ELR (cell line): ENCODE results near the gene PKN2.

Experiments used
- DNase-seq: peaks from one replicate; pipeline ENCODE4 v3.0.0-alpha.2; 2015; ENCODE audit warnings: low read depth

Gene PKN2

GRCh38 chr1:88735382-88735781 lies 51.3 kb downstream of the PKN2 start:
- no peak for DNase-seq

- no peak for DNase-seq
Measured at GRCh38 chr1:88735909-88736308, 51.8 kb downstream of the PKN2 start.

DNA sequence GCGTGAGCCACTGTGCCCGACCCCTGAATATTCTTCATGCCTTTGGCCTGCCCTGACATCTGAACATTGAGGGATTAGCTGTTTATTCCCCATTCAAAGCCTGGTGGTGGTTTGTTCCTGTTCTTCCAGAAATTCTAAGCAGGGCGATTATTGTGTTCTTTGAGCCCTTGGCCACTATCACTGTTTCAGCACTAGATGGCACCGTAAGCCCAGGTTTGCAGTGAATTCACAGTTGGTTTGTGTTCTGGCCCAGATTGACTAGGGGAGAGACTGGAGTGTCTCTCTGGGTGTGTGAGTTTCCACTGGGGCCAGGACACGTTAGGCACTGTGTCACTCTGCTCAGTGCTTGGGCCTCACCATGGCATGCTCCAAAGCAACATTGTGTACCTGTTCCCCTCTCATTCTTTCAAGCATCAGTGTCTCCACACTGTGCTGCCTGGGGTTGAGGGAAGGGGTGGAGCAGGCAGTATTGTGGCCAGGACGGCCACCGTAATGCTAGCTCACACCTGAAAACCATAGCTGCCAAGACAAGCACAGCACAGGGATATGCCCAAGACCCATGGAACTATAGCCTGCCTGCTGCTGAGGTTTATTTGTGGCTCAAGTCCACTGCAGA lies 52.7 kb downstream of the PKN2 start:
- DNase-seq = peak; percentile 67

GRCh38 chr1:88737338-88737927 lies 53.4 kb downstream of the PKN2 start:
- no peak for DNase-seq

- no peak for DNase-seq
Measured at GRCh38 chr1:88740784-88741183, 56.7 kb downstream of the PKN2 start.

DNA sequence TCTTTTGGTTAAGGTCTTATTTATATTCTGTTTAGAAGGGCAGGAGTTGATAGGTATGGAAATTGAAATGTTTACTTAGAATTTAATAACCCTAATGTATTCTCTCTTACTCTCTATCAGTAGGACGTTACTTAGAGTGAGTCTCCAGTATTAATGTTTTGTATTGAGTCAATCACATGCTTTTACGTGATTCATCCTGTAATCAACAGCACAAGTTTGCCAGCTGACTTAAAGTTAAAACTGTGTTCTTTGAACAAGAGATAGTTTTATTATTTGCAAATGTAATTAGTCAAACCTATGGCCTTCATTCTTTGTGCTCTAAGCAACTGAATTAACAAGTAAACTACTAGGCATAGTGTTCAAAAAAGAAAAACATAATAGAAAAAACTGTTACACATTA lies 57.3 kb downstream of the PKN2 start:
- DNase-seq = peak; percentile 75

- DNase-seq = no peak
Measured at GRCh38 chr1:88742531-88742930, 58.5 kb downstream of the PKN2 start.

- no peak for DNase-seq
Measured at GRCh38 chr1:88744142-88744541, 60.1 kb downstream of the PKN2 start.

- DNase-seq = no peak
Measured at GRCh38 chr1:88746916-88747315, 62.8 kb downstream of the PKN2 start.

DNA sequence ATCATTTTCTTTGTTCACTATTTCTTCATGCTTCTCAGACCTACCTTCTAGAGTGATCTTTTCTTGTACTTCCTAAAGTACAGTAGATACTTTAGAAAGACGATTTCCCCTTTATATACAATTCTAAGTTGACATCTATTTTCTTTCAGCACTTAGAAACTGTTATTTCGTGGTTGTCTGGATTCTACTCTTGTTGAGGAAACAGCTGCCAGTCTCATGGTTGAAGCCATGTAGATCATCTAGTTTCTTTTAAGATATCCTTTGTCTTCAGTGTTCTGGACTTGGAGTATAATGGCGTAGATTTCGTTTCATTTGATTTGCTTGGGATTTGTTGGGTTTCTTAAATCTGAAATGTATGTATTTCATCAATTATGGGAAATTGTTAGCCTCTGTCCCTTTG lies 67.6 kb downstream of the PKN2 start:
- no peak for DNase-seq

DNA sequence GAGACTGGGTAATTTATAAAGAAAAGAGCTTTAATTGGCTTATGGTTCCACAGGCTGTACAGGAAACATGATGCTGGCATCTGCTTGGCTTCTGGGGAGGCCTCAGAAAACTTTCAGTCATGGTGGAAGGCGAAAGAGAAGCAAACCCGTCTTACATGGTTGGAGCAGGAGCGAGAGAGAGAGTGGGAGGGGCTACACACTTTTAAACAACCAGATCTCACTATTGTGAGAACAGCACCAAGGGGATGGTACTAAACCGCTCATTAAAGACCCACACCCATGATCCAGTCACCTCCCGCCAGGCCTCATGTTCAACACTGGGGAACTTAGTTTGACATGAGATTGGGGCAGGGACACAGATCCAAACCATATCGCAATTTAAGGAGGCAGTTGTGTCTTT lies 69.4 kb downstream of the PKN2 start:
- DNase-seq = no peak

DNA sequence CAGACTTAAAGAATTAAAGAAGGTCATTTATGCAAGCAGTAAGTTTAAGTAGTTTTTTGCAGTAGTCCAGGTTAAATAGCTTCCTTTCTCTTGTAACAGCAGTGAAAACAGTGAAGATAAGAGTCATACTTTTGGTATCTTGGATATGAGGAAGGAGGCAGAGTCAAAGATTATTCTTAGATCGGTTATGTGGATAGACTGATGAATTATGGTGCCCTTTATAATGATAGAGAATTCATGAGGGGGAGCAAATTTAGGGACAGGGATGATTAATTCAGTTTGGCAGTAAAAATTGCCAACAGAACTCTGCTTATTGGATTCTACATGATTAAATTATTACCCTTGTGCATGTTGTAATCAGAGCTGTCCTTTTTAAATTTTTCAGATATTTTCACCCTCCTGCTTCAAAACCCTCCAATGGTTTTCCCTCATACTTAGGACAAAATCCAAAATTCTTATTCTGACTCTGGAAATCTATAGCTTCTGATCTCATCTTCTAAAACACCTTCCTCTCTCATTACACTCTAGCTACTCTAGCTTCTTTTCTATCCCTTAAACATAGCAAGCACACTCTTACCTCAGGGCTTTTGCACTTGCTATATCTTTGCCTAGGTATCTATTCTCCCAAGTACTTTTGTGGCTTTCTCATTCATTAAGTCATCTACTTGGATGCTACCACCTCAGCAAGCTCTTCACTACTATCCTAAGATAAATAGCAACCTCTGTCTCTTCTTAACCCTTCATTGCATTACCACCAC lies 79.8 kb downstream of the PKN2 start:
- peak; percentile 61 for DNase-seq

DNA sequence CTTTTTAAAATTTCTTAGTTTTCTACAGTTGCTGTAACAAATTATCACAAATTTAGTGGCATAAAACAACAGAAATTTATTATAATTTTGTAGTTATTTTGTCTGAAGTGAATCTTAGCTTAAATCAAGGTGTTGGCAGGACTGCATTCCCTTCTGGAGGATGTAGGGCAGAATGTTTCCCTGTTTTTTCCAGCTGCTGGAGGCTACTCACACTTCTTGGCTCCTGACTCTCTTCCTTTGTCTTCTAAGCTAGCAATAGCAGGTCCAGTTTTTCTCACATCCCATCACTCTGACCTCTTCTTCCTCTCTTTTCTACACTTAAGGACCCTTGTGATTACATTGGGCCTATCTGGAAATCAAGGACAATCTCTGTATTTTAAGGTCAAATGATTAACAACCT lies 84.1 kb downstream of the PKN2 start:
- DNase-seq = no peak

DNA sequence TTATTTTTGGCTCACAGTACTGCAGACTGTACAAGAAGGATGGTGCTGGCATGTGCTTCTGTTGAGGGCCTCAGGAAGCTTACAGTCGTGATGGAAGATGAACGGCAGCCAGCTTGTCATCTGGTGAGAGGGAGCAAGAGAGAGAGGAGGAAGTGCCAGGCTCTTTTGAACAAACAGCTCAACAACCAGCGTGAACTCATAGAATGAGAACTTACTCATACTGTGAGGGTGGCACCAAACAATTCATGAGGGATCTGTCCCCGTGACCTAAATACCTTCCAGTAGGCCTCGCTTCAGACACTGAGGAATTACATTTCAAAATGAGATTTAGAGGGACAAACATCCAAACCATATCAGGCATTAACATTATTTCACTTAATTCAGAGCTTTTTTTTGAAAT lies 84.7 kb downstream of the PKN2 start:
- DNase-seq = no peak

DNA sequence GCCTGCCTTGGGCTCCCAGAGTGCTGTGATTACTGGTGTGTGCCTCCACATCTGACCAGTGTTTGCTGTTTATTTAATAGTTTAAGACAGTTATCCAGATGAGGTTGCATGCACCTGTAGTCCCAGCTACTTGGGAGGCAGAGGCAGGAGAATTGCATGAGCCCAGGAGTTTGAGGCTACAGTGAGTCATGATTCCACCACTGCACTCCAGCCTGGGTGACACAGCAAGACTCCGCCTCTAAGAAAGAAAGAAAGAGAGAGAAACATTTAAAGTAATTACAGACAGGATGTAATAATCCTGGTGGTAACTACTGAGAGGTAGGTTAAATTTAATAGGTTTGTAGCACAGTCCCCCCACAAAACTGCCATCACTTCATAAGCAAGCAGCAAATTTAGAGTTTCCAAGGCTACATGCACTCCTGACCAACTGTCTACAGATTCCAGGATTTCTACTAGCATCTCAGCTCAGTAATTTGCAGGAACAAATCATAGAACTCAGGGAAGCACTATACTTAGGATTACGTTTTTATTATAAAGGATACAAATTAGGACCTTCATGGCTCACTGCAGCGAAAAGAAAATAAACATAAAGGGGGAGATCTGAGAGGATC lies 89.6 kb downstream of the PKN2 start:
- peak; percentile 80 for DNase-seq

- peak; percentile 18 for DNase-seq
Measured at GRCh38 chr1:88774151-88774556, 90.1 kb downstream of the PKN2 start.

DNA sequence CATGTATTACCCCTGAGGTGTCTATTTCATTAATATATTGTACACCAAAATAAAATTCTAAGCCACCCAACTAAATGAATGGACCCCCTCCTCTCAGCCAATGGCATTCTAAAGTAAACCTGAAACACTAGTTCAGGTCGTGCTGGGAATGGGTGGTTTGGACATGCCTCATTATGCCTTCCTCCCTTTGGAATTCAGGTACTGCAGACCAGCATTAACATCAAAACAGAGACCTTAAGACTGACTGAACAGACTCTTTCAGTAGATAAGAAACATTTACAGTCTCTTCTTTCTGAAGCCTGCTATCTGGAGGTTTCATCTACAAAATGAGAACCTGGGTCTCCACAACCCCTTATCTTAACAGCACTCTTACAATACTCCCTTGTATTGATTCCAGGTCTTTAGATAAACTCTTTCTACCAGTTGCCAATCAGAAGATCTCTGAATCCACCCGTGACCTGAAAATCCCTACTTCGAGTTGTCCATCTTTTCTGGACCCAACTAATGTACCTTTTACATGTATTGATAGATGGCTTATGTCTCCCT lies 93.6 kb downstream of the PKN2 start:
- DNase-seq = no peak

DNA sequence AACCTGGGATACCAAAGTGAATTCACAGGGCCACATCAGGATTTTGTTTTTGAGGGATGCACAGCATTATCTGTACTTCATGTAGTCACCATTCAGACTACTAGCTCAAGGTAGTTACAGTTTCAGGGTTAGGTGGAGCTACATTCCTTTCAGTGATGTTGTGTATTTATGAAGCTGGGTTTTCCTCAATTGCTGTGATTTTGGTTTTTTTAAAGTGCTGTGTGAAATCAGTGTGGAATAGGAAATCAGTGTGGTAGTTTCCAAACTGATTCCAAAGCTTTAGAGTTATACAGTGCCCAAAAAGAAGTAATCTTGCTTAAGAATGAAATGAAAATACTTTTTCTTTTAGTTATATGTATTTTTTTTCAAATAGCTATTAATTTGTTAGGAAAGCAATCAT lies 95.8 kb downstream of the PKN2 start:
- DNase-seq = no peak

DNA sequence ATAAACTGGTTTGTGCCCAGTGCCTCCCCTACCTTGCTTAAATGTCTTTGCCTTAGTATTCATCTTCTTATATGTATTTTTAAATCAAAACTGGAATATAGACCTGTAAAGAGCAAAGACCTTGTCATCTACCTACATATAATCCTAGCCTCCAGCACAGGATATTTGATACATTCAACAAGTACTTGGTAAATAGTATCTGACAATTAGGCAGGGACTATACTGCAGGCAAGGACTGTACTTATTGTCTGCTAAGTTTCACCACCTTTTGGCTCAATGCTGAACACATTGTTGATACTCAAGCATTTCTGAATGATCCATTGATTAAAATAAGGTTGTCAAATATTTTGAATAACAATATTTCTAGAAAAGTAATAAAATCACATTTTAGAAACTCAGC lies 96.4 kb downstream of the PKN2 start:
- no peak for DNase-seq

DNA sequence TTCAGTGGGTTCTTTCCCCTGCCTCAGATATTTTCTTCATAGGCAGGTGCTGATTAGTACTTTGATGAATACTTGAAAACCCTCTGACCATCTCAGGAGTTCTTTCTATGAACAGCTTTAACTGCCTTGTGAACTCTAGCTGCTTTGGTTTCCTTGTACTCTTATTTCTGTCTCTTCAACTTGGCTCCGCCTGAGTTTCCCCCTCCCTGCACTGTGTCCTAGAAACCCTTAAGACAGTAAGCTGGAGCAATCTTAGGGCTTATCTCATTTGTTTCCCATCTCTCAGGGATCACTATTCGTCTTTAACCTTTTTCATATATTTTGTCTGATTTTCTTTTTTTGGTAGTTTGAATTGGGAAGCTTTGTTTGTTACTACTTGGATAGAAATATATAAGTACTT lies 99.1 kb downstream of the PKN2 start:
- DNase-seq = no peak

DNA sequence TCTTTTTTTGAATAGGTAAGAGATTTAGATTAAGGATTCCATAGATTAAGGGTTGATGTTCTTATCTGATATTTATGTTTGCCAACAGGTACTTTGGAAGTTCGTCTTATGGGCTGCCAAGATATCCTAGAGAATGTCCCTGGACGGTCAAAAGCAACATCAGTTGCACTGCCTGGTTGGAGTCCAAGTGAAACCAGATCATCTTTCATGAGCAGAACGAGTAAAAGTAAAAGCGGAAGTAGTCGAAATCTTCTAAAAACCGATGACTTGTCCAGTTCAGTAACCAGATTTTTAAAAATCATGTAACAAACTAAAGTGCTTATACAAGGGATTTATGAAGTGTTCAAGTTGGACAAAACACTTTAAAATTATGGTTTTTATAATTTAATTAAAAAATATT lies 100.5 kb downstream of the PKN2 start:
- no peak for DNase-seq

DNA sequence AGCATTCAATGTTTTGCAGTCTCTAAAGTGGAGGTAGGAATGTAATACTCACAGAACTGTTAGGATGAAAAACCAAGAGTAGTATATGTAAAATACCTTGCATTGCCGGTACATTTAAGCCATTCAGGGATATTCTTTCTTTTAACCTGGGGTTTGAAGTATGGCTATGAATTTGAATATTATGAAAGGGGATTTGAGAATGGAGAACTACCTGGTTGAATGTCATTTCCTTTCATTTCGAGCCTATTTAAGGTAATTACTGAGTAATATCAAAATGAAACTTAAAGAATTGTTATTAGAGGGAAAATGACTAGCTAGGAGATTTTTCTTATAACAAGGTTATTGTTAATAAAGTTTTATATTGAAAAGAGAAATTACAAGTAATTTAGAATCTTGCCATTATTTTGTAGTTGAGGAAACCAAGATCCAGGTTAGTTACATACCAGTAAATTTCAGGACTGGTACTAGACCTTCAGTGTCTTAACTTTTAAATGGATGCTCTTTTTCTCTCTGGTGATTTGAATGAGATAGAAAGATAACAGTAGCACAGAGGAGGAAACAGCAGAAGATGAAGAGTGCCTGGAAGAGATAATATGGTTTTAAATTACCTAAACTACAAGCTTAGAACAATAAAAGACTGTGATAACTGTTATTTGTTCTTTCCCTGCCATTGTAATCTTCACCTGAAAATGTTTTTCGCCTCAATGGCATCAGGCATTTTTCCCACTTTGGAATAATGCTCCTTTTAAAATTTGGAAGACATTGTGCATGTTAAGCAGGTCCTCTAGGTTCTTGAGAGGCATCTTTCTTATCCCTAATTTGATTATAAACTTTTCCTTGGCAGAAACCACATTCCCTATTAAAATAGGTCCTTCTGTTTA lies 103.2 kb downstream of the PKN2 start:
- DNase-seq = no peak
